GM19238 (cell line): ENCODE results near the gene TNS2.

Experiments used
- DNase-seq: peaks from one replicate; pipeline ENCODE4 v3.0.0; 2011; ENCODE audit warnings: low spot score; ENCODE audit not compliant: insufficient read length

TNS2 gene

GRCh38 chr12:53042607-53043454, 7.0 kb upstream of the TNS2 start:
- no peak for DNase-seq

DNA sequence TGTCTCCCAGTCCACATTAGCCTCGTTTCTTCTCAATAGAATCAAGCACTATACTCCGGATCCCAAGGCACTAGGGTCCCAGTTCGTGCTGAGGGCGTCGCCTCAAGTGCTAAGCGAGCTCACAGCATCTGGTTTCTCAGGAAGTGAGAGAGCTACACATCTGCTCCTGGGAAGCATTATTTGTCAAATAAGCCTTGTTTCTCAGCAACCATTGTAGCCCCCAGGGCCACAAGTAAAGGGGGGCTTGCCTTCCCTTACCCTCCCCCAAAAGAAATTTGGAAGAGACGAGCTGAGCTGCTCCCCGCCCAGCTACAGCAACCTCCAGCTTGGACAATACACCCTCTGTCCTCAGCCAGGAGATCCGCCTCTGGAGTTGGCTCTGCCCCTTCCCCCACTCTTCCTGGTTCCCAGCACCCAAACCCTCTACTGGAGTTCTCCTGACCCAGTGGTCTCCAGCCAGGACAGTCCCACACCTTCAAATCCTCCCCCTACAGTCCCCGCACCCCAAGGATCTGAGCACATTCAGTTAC, 5.7 kb upstream of the TNS2 start:
- DNase-seq = no peak

DNA sequence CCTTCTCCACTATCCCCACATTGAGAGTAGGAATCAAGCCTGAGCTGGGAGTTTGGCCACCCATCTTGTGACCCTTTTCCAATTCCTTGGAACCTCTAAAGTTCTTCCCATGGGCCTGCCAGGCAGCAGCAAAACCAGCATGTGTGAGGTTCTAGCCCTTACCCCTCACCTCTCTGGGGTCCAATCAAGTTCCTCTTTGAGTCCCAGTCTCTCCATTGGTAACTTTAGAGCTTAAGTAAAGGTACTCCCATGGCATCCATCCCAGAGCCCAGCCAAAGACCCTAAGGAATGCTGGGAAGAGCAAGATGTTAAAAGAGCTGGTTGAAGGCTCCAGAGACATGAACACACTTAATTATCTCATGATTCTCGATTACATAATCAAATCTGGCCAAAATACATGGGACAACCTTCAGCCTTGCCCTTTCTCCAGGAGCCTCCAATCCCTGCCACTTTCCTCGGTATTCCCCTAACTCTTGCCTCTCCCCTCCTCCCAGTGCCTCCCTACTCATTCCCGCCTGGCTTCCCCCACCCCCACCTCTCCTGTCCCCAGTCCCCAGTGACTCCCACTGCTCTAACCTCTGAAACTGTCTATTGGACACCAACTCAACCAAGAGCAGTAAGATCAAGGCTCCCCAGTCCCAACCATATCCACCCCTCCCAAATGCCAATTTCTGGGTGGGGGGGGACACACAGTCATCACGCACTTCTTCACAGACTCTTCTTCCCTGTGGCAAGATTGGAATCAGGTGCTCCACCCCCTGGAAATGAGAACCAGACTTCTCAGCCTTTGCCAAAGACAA, 4.8 kb upstream of the TNS2 start:
- DNase-seq = no peak

DNA sequence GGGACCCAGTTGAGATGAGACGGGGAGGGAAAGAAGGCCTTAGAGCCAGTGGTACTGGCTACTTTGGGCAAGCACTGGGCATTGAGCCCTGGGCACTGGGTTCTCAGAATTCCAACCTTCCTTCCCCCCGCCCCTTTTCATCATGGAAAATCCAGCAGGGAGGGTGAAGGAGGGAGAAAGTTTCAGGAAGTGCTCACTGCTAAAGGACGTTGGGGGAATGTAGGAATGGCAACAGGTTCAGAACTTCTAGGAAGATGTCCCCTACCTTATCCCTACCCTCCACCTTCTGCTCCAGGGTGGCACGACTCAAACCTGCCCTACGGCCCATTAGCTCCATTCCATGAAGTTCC, 4.2 kb upstream of the TNS2 start:
- no peak for DNase-seq

DNA sequence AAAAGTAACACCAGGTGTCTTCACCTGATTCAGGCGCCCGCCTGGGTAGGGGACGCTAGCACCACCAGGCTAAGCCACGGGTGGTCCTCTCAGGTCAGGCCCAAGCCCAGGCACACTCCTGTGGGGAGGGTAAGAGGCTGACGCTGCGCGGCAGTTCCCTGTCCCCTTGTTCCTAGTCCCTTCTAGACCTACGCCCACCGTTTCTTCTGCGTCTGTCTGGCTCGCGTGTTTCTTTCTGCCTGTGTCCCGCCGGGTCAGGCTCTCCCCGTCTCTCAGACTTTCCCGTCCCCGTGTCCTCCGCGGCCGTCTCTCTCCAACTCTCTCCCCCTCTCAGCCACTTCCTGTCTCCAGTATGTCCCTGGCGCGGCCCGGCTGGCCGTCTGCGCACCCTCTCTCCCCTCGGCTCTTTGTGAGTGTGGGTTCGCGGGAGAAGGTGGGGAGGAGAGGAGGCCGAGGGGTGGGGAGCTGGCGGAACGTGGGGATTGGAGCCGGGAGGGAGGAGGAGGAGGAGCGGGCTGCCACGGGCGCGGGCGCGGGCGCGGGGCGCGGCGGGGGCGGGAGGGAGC, 3.1 kb upstream of the TNS2 start:
- peak; percentile 51 for DNase-seq

DNA sequence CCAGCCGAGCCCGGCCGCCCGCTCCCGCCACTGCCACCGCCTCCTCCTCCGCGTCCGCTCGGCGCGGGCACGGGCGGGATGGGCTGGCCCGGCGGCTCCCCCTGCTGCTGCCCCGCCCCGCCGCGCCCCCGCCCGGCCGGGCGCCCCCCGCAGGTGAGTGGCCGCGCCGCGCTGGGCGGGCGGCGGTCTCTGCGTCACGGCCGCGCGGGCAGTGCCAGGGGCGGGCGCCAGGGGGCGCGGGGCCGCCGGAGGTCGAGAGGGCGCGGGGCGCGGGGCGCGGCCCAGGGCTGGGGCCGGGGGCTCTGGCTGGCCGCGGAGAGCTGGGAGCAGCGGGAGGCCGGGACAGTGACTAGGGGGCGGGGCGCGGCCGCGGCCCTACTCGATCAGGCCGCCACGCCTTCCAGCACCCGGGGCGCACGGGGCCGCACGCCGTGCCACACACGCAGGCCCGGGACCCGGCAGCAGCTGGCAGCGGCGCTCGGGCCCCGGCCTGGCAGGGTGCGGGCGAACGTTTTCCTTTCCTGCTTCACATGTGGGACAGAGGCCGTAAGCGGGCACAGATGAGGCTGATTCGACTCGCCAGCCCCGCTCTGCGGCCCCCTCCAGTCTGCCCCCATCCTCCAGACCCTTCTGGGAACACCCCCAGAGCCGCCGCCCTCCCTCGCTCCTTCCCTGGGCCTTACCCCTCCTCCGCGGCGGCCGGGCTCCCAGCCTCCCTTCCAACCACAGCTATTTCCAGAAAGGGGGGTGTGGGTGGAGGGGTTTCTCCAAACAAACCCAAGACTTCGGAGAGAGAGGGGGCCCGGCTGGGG, 2.4 kb upstream of the TNS2 start:
- peak; percentile 80 for DNase-seq

DNA sequence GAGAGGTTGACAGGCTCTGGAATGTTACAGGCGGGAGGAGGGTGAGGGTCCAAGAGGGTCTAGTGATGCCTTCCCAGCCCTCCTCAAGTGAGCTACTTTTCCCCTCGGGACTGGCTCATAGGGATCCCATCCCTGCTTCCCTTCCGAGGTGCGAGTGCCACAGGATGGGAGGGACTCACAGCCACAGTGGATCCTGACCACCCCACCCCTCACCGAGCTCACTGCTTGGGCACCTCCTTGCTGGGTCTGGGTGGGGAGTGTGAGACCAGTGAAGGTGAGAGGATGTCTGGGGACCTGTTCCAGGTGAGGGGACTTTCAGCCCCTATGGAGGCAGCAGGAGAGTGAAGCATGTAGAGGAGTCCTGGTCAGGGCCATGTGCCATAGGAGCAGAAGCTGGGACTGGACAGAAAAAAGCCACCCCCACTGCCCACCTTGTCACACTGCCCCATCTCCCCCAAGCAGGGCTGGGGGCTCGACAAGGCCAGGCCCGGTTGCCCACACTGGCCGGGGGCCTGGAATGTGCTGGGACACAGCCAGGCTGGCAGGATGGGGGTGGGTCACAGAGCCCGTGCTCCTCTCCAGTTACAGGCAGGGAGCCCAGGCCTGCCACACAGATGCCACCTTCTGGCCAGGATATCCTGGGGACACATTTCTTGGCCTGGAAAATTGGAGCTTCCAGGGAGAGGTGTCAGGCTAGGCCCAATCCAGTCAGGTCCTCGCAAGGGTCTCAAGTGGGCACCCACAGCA, 1.7 kb upstream of the TNS2 start:
- no peak for DNase-seq

- DNase-seq = no peak
Measured at GRCh38 chr12:53048780-53049401, 974 bp upstream of the TNS2 start.

DNA sequence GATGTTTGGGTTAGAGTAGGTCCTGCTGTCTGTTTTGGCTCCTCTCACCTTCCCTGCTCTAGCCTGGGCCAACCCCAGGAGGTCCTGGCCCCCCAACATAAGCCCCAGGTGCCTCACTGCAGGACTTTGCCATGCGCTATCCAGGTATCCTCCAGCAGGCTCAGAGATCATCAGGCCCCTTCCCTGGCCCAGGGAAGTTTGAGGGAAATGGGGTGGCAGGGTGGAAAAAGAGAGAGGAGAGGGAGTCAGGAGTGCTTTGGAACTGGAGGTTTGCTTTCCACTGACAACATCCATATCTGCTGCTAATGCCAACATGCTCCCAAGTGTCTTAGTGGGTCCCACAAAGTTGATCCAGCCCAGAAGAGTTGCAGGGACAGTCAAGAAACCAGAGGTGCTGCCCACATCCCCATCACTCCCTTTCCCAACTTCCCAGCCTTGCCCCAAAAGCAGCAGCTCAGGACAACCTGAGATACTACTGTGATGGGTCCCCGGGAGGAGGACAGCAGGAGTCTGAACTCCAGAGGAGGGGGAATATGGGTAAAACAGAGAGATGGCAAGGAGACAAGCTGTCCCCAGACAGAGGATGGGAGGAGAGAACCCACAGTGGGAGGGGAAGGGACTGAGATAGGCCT, 677 bp downstream of the TNS2 start:
- DNase-seq = no peak

DNA sequence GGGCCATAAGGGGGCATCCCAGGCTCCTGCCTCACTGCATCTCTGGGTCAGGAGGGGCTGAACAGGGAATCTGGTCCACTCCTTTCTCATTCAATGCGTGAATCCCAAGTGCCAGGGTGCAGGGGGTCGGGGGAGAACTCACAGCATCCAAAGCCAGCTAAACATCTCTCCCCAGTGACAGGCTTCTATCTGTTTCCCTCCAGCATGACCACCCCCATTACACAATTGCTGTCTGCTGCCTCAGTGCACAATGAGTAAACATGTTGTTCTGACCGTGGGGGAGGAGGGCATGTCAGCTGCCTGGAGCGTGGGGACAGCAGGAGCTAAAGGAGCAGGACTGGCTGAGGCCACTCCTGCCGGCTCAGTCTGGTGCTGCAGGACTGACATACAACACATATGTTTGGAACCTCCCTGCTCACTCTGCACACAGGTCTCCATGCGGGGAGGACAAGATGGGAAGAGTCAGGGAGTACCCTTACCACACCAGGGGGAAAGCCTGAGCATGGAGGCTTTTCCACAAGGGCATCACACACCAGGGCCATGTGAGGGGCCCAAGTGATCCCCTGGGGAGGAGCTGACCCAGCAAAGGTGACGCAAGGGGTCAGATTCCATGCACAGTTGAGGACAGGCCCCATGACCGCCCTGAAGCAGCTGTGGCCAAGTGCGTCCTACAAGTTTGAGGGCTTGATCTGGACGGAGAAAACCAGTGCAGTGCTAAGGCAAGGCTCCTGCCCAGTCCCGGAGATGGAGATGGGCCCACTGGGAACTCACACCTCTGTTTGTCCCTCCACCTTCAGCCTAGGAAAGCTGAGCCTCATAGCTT, 1.4 kb downstream of the TNS2 start:
- no peak for DNase-seq

GRCh38 chr12:53051881-53052412, 2.1 kb downstream of the TNS2 start:
- no peak for DNase-seq

- no peak for DNase-seq
Measured at GRCh38 chr12:53052419-53053217, 2.8 kb downstream of the TNS2 start.

- no peak for DNase-seq
Measured at GRCh38 chr12:53053218-53054111, 3.6 kb downstream of the TNS2 start.

GRCh38 chr12:53054112-53054878, 4.4 kb downstream of the TNS2 start:
- peak; percentile 93 for DNase-seq

DNA sequence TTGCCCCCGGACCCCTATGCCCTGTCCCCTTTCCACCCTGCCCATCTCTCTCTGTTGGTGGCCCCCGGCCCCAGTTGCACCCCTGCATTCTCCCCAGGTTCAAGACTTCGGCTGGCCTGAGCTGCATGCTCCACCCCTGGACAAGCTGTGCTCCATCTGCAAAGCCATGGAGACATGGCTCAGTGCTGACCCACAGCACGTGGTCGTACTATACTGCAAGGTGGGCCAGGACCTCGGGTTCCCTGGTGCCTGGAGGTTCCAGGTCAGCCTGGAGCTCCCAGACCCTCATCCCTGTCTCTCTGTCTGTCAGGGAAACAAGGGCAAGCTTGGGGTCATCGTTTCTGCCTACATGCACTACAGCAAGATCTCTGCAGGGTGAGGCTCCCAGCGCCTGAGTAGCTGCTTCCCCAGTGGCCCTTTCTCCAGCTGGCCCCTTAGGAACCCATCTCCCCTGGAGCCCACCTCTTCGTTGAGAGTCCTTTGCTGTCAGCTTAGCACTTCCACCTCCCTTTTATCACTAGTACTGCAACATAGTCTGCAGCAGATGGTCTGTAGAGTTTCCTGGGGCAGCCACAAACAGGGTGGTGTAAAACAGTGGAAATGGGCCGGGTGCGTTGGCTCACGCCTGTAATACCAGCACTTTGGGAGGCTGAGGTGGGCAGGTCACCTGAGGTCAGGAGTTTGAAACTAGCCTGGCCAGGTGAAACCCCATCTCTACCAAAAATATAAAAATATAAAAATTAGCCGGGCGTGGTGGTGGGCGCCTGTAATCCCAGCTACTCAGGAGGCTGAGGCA, 5.8 kb downstream of the TNS2 start:
- no peak for DNase-seq
